Measurements from ENCODE around the gene TMEM178A.

TMEM178A gene

DNA sequence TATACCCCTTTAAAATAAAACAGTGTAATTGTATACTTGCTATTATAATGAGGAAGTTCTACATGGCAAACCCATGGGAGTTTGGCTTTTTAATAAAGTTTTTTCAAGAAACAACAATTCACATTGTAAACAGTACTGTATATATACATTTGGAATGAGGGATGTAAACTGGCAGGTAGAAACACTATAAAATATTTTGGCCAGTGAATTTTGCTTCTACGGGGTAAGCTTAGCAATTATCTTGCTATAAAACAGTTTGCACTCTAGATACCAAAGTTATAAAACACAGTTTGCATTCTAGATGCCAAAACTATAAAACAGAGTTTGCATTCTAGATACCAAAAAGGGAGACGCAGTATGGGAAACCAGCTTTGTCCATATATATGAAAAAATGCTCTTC, 96.7 kb downstream of the TMEM178A start:
- no peak for DNase-seq

Measured in NCI-H226 (cell line).